HG03139 (cell line): ENCODE measurements around the gene SYMPK.
"Not testable (repeated sequence)": the region's sequence is repeated elsewhere in the genome, so short reads cannot be mapped to it uniquely, and the experiment has no call there.

ENCODE experiments used
- ATAC-seq: cut with Tn5 transposase; IDR thresholded peaks from one replicate; pipeline ENCODE4 v1.9.1; 2021; ENCODE audit not compliant: unreplicated experiment

Gene SYMPK

DNA sequence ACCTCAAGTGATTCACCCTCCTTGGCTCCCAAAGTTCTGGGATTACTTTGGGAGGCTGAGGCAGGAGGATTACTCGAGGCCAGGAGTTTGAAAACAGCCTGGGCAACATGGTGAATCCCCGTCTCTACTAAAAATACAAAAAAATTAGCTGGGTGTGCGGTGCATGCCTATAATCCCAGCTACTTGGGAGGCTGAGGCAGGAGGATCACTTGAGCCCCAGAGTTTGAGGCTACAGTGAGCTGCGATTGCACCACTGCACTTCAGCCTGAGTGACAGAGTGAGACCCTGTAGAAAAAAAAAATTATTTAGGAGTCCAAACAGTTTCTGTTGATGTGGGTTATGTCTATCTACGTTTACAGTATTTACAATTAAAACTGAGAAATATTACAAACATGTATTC, 7.9 kb upstream of the SYMPK start:
- ATAC-seq, result no peak

DNA sequence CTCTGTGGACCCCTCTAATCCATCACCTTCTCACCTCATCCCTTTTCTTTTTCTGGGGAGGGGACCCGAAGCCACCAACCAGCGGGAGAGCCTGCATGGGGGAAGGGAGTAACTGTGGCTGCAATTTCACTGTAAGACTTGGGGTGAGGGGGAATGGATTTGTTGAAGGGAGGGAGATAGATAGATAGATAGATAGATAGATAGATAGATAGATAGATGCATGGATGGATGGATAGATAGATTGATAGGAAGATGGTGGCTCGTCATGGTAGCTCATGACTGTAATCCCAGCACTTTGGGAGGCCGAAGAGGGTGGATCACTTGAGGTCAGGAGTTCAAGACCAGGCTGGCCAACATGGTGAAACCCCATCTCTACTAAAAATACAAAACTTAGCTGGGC, 4.3 kb upstream of the SYMPK start:
- ATAC-seq, result not testable (repeated sequence)

DNA sequence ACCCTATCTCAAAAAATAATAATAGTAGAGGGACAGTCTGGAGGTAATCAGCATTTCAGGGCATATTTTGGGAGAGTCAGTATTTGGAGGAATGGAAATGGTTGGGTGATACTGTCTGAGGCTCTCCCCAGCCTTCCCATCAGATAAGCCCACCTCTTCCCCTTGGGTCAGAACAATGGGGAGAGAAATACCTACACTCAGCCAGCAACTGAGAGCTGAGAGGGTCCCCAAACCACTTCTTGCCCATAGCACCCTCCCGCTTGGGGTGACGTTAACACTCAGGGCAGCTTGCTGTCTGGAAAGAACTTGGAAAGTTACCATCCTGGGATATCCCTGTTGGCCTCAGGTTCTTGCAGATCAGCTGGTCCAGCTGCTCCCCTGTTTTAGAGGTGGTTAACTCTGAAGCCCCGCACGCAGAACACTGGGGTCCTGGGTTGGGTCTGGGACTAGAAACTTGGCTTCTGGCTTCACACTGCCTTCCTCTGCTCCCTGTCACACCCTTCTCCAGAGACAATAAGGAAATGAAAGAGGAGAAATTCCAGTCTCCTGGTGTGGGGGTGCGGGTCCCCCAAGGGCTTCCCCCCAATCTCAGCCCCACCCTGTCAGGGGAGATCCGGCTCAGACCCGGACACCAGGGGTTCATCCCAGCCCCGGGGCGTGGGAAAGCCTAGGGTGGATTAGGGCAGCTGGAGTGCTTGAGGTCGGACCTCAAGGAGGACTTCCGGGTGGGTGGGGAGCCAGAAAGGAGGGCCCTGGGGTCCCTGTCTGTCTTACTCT, 3.6 kb upstream of the SYMPK start:
- no peak for ATAC-seq

DNA sequence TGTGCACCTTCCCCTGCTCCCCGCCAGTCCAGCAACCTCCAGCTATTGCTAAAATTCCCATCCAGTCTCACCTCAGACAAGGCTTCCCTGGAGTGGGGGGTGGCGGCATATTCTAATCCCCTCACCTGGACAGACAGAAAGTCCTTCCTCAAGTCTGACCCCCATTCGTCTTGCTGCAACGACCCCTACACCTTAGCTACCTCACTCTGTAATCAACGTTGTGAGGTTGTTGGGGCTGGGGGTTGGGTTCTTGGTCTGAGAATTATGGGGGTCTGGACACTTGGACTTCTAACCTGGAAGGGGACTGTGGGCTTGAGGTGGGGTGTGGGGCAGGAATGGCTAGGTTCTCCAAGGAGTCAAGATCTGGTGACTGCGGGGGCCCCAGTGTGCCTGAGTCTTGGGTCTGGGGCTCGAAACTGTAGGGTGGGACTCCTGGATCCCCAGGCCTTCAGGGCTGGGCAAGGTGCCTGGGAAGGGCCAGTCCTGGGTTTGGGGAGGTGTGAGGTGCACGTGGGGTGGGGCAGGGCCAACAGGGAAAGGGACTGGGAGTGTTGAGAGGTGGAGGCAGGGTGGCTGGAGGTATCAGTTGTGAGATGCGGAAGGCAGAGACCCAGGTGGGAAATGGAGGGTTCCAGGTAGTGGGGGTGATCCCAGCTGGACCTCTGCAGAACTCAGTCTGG, 2.5 kb upstream of the SYMPK start:
- no peak for ATAC-seq

- no peak for ATAC-seq
Observed at GRCh38 chr19:45864629-45865082, 1.7 kb upstream of the SYMPK start.

DNA sequence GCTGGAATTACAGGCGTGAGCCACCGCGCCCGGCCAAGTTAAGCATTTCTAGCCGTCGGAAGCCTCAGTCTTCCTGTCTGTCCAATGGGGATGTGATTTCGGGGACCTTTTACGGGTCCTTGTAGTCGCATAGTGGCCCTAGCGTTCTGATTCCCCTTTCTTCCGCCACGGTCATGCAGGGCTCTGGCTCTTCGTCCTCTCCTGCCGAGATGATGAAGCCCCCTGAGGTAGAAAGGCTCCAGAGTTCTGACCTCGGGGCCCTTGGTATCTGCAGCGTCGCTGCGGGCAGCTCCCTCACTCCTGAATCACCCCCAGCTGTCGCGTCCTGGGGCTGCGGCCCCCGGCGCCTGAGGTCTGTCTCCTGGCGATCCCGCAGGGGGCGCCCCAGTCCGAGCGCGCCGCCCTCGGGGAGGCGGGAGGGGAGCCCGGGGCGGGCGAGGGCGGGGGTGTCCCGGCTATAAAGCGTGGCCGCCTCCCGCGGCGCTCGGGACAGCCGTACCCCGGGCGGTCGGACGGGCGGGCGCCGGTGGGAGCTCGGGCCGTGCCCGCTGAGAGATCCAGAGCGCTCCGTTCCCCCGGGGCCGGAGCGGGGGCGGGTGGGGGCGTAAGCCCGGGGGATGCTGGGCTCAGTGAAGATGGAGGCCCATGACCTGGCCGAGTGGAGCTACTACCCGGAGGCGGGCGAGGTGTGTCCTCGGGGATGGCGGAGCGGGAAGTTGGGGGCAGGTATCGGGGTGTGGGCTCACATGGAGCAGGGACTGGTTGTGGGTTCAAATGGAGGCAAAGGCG, 1.1 kb upstream of the SYMPK start, which contains the start of gene FOXA3:
Gene FOXA3, plus strand, starts transcription at position 487 of the 789 bp plus-strand sequence. Its CDS starts 131 bp downstream, at position 618.
- ATAC-seq, result no peak

DNA sequence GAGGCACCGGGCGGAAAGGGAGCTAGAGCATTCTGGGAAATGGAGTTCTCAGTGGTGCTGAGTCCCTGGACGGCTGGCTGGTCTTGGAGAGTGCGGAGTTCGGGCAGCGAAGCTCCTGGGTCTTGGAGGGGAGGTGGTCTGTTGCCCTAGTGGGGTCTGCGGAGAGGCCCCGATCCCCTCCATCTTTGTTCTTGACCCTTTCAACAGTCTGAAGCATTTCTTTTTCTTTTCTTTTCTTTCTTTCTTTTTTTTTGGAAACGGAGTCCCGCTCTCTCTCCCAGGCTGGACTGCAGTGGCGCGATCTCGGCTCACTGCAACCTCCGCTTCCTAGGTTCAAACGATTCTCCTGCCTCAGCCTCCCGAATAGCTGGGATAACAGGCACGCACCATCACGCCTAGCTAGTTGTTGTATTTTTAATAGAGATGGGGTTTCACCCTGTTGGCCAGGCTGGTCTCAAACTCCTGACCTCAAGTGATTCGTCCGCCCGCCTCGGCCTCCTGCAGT, 440 bp upstream of the SYMPK start:
- no peak for ATAC-seq

- no peak for ATAC-seq
Observed at GRCh38 chr19:45862271-45862563, 730 bp downstream of the SYMPK start.

GRCh38 chr19:45860359-45861259, 2.3 kb downstream of the SYMPK start:
- no peak for ATAC-seq

DNA sequence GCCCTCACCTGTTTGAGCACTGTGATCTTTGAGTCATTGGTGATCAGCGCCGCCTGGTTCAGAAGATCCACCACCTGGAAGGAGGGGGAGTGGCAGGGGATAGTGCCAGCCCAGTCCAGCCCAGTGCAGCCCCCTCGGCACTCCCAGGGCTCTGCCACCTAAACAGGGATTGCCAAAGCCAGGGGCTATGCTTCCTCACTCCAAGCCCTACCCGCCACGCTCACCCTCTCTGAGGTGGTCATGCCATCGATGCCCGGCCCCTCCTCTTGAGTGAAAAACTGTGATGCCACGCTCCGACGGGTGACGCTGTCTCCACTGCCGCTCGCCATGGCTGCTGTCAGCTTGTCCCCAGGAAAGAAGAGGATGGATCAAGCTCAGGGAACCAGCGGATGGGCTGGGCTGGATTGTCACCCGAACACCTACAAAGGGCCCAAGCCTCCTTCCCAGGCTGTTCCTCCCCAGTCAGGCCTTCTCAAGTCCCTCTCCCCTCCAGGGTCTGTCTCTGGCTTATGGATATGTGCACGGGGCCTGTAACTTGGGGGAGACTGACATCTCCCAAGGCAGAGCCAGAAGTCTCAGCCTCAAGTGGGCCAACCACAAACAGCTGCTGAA, 8.7 kb downstream of the SYMPK start:
- no peak for ATAC-seq

DNA sequence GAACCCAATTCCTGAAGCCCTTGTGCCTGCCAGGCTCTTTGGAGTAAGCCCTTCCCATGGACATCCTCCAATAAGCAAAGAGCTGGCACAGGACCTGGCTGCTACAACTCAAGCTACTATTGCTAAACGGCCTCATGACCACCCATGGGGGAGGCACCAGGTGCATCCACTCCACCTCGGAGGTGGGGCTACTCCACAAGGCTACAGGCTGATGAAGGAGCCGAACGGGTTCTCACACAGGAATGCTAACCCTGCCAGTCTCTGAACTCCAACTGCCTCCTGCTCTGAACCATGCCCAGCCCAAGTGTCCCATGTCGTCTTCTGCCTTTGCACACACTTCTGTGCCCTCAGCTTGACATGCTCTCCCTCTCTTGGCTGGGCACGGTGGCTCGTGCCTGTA, 10.0 kb downstream of the SYMPK start:
- no peak for ATAC-seq

DNA sequence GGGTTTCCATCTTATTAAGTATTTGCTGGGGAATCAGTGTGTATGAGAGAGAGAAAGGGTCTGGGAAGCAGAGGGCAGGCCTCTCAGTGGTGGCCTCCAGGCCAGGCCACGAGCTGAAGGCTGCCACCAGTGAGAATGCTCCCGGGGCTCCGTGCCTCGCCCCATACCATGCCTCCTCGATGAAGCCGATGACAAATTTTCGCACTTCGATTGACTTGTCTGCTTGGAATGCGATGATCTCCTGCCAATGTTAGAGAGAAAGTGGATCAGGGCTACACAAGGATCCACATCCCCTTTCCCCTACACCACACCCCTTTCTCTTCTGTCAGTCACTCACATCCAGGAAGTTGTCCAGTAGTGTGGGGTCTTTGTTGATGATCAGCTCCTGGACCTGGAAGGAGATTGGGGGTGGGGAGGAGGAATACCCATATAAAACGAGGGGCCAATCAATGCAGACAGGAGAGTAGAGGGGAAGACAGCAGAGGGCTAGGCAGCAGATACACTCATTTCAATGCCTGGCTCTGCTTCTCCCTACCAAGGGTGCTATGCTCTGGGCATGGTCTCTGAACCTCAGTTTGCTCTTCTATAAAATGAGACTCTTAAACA, 10.7 kb downstream of the SYMPK start:
- ATAC-seq, result no peak

DNA sequence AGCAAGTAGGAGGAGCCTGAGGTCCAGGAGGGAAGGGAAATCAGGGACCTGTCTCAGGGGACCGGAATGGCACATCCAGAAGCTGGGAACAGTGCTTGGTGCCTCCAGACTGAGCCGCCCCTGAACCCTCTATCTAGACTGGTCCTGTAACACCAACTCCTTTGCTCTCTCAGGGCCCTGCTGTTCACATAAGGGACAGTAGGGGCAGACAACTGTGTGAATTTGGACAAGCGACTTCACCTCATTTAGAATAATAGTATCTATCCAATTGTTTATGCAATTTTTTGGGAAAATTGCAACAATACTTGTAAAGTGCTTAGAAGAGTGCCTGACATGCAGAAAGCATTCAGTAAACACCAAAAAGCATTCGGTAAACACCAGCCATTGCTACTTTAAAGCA, 14.0 kb downstream of the SYMPK start:
- ATAC-seq, result no peak

DNA sequence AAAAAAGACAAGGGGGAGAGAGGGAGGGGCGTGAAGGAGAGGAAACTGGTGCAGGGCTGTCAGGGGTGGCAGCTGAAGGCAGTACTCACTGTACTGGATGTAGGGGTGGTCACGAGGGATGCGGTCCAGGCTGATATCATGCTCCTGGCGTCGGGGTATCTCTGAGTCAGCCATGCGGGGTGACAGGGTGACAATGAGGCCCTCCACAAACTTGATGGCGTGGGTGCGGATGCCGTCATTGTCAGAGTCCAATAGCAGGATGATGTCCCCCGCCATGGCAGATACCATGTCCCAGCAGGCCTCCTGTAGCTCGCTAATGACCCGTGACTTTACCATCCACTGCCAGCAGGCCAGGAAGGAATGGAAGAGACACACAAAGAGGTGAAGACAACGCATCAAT, 15.3 kb downstream of the SYMPK start:
- no peak for ATAC-seq

GRCh38 chr19:45842198-45842597, 20.7 kb downstream of the SYMPK start:
- no peak for ATAC-seq

GRCh38 chr19:45834970-45835369, 28.0 kb downstream of the SYMPK start:
- no peak for ATAC-seq

- no peak for ATAC-seq
Observed at GRCh38 chr19:45828945-45829344, 34.0 kb downstream of the SYMPK start.

DNA sequence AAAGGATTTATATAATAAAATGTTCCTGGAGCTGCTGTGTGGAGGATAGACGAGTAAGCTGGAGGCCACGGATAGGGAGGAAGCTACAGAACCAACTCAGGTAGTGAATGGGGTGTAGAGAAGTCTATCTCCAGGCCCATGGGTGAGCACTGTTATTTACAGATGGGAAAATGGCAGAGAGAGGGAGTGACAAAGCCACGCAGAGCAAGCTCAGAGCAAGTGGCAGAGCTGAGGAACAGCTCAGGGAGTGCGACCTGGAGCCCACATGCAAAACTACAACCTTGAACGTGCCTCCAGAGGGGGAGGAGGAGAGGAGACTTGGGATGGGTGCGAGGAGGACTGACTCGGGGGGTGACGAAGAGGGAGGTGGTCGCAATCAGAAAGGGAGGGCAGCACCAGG, 34.4 kb downstream of the SYMPK start:
- ATAC-seq, result no peak

DNA sequence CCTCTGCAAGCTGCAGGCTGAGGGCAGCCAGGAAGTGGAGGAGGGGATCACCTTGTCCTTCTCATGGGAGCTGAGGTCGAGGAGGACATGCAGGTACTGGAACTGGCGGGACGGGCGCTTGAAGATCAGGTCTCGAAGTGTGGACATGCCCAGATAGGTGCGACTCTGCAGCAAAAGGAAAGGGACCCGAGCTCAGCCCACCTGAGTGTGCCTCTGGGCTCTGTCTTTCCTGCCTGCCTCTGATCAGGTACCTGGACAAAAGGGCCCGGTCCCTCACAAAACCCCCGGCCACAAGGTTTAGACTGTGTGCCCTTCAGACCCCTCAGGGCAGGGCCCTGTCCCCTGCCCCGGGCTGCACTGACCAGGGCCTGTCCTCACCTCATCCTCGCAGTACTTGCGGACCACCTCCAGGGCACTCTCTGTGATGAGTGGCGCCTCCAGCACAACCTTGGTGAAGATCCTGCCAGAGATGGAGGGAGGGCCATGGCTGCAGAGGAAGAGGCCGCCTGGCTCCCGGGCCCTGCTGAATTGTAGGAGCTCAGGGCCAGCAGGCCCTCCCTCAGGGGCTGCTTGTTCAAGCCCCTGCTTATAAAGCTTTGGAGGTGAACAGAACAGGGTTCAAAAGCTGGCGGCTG, 35.4 kb downstream of the SYMPK start:
- ATAC-seq, result no peak
